Mesendoderm (in vitro differentiated cells): Measurements from ENCODE around the gene TFIP11.

Experiments used
- DNase-seq: peaks from one replicate; pipeline ENCODE4 v3.0.0; 2013
- H2AK5ac ChIP-seq: 2 replicates; pipeline ENCODE4 v1.6.1; 2013; ENCODE audit warnings: low read length, inconsistent platforms
- H2BK120ac ChIP-seq: 2 replicates; pipeline ENCODE4 v1.6.1; 2013; ENCODE audit warnings: low read depth, mild to moderate bottlenecking, low read length, moderate library complexity, mixed read lengths
- H2BK15ac ChIP-seq: replicated peaks from 2 replicates; pipeline ENCODE4 v1.6.1; 2013; ENCODE audit warnings: low read depth, mild to moderate bottlenecking, moderate library complexity
- H2BK5ac ChIP-seq: 2 replicates; pipeline ENCODE4 v1.6.1; 2013; ENCODE audit warnings: low read length, inconsistent platforms
- H3K18ac ChIP-seq: 2 replicates; pipeline ENCODE4 v1.6.1; 2013; ENCODE audit warnings: mild to moderate bottlenecking, low read length, mixed read lengths
- H3K23ac ChIP-seq: one replicate; pipeline ENCODE4 v1.6.1; 2013; ENCODE audit warnings: low read length
- H3K27ac ChIP-seq: 2 replicates; pipeline ENCODE4 v1.5.1; 2013; ENCODE audit warnings: low read depth, mild to moderate bottlenecking, inconsistent platforms, low read length, moderate library complexity
- H3K27me3 ChIP-seq: 2 replicates; pipeline ENCODE4 v1.6.1; 2013; ENCODE audit warnings: low read length, control low read depth, mild to moderate bottlenecking, inconsistent platforms; ENCODE audit not compliant: insufficient read depth, poor library complexity
- H3K36me3 ChIP-seq: 2 replicates; pipeline ENCODE4 v1.6.1; 2013; ENCODE audit warnings: low read length, inconsistent platforms; ENCODE audit not compliant: control insufficient read depth, insufficient read depth
- H3K4ac ChIP-seq: one replicate; pipeline ENCODE4 v1.6.1; 2013; ENCODE audit warnings: low read depth, mild to moderate bottlenecking, low read length, moderate library complexity
- H3K4me1 ChIP-seq: 2 replicates; pipeline ENCODE4 v1.6.1; 2013; ENCODE audit warnings: low read depth, low read length, inconsistent platforms; ENCODE audit not compliant: control insufficient read depth
- H3K4me2 ChIP-seq: 2 replicates; pipeline ENCODE4 v1.6.1; 2013; ENCODE audit warnings: low read length
- H3K4me3 ChIP-seq: 2 replicates; pipeline ENCODE4 v1.5.1; 2013; ENCODE audit warnings: mild to moderate bottlenecking, low read length
- H3K56ac ChIP-seq: one replicate; pipeline ENCODE4 v1.6.1; 2013; ENCODE audit warnings: low read length
- H3K79me1 ChIP-seq: 2 replicates; pipeline ENCODE4 v1.6.1; 2013; ENCODE audit warnings: low read length, inconsistent platforms
- H3K79me2 ChIP-seq: 2 replicates; pipeline ENCODE4 v1.6.1; 2013; ENCODE audit warnings: mild to moderate bottlenecking, low read length; ENCODE audit not compliant: control insufficient read depth, insufficient read depth
- H3K9ac ChIP-seq: 2 replicates; pipeline ENCODE4 v1.6.1; 2013; ENCODE audit warnings: low read length, inconsistent platforms
- H4K5ac ChIP-seq: one replicate; pipeline ENCODE4 v1.6.1; 2013; ENCODE audit warnings: low read length
- H4K8ac ChIP-seq: one replicate; pipeline ENCODE4 v1.6.1; 2013; ENCODE audit warnings: low read depth, mild to moderate bottlenecking, control low read depth, low read length, moderate library complexity
- WGBS: extraction: QIAGEN DNeasy Blood & Tissue Kit; methylation state at CpG from one replicate; pipeline ENCODE4 v1.1.7; 2013; ENCODE audit warnings: low lambda C conversion rate, missing lambda C conversion rate; ENCODE audit not compliant: insufficient coverage; ENCODE audit errors: extremely low coverage; 5-methylcytosine and 5-hydroxymethylcytosine counted together

The TFIP11 gene

GRCh38 chr22:26483439-26484359, 28.6 kb downstream of the TFIP11 start, which contains the start of the genes HPS4 and SRRD:
Gene HPS4 (minus strand): TSS chr22:26483783. CDS start chr22:26481762, 2,021 bp downstream.
Gene SRRD (plus strand): TSS chr22:26483877. CDS start chr22:26483891, 14 bp downstream.
- H3K27ac ChIP-seq, result peak within 1 kb of the TSS; percentile 97
- peak within 1 kb of the TSS; percentile 95 for H3K4me3 ChIP-seq
- peak within 1 kb of the TSS; percentile 67 for H3K4me2 ChIP-seq
- peak within 1 kb of the TSS; percentile 98 for H3K9ac ChIP-seq
- H3K56ac ChIP-seq, result peak within 1 kb of the TSS; percentile 96
- H3K36me3 ChIP-seq, result peaks cover 4% of the 10 kb centered on the region
- peak within 1 kb of the TSS; percentile 99 for H4K8ac ChIP-seq
- H3K79me1 ChIP-seq, result peaks cover 20% of the 10 kb centered on the region
- peak within 1 kb of the TSS; percentile 63 for H3K4ac ChIP-seq
- no peak within 1 kb of the TSS for H2AK5ac ChIP-seq
- H2BK120ac ChIP-seq, result no peak within 1 kb of the TSS
- peak within 1 kb of the TSS; percentile 16 for H3K23ac ChIP-seq
- peak within 1 kb of the TSS; percentile 77 for H3K18ac ChIP-seq
- peak; percentile 96 for DNase-seq
- no CpG with 5 or more reads among the region's 85 CpGs for WGBS
- H2BK15ac ChIP-seq, result no peak within 1 kb of the TSS
- H4K5ac ChIP-seq, result peak within 1 kb of the TSS; percentile 21
- peak within 1 kb of the TSS; percentile 62 for H2BK5ac ChIP-seq
- peaks cover 16% of the 10 kb centered on the region for H3K79me2 ChIP-seq
- peaks cover 4% of the 10 kb centered on the region for H3K4me1 ChIP-seq
- H3K27me3 ChIP-seq, result no peaks in the 10 kb centered on the region

- no CpG with 5 or more reads among the region's 7 CpGs for WGBS
- peak overlapping the region; percentile 62 for H2BK5ac ChIP-seq
- no peak overlapping the region for H2BK120ac ChIP-seq
- peak; percentile 31 for DNase-seq
- no peak overlapping the region for H4K5ac ChIP-seq
- no peak overlapping the region for H2AK5ac ChIP-seq
- H2BK15ac ChIP-seq, result no peak overlapping the region
- H3K27me3 ChIP-seq, result no peaks in the 10 kb centered on the region
- H3K18ac ChIP-seq, result peak overlapping the region; percentile 77
- peaks cover 16% of the 10 kb centered on the region for H3K79me2 ChIP-seq
- H3K56ac ChIP-seq, result peak overlapping the region; percentile 96
- H3K9ac ChIP-seq, result peak overlapping the region; percentile 98
- peaks cover 20% of the 10 kb centered on the region for H3K79me1 ChIP-seq
- peak overlapping the region; percentile 95 for H3K4me3 ChIP-seq
- H3K4me2 ChIP-seq, result peak overlapping the region; percentile 31
- peak overlapping the region; percentile 97 for H3K27ac ChIP-seq
- H3K36me3 ChIP-seq, result peaks cover 1% of the 10 kb centered on the region
- peak overlapping the region; percentile 63 for H3K4ac ChIP-seq
- no peak overlapping the region for H3K23ac ChIP-seq
- peaks cover 4% of the 10 kb centered on the region for H3K4me1 ChIP-seq
- peak overlapping the region; percentile 99 for H4K8ac ChIP-seq
Observed at GRCh38 chr22:26483043-26483438, 29.2 kb downstream of the TFIP11 start.

DNA sequence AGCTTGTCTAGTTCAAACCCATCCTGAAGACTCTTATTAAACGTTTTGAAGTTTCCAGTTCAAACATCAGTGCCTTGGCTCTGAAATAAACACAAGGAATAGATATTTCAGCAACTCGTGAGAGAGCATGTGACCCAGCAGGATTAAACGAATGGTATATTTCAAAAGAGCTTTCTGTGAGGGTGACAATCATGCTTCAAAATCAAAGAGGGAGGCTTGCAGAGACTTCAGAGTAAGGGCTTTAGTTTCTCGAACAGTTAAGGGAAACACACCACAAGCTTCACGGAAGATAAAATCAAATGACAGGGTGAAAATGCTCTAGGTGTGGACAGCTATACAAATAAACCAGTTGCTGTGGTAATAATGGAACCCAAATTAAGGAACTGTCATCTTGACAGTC, 30.1 kb downstream of the TFIP11 start:
- peaks cover 16% of the 10 kb centered on the region for H3K79me2 ChIP-seq
- H3K18ac ChIP-seq, result no peak overlapping the region
- DNase-seq, result no peak
- H3K56ac ChIP-seq, result no peak overlapping the region
- H2AK5ac ChIP-seq, result no peak overlapping the region
- H3K27me3 ChIP-seq, result no peaks in the 10 kb centered on the region
- H3K4me1 ChIP-seq, result peaks cover 4% of the 10 kb centered on the region
- H3K9ac ChIP-seq, result no peak overlapping the region
- no peak overlapping the region for H2BK5ac ChIP-seq
- no peak overlapping the region for H3K4me3 ChIP-seq
- no peak overlapping the region for H3K4me2 ChIP-seq
- no peak overlapping the region for H4K5ac ChIP-seq
- H3K27ac ChIP-seq, result no peak overlapping the region
- H3K23ac ChIP-seq, result no peak overlapping the region
- no peak overlapping the region for H2BK120ac ChIP-seq
- no peak overlapping the region for H3K4ac ChIP-seq
- peaks cover 20% of the 10 kb centered on the region for H3K79me1 ChIP-seq
- WGBS, result no CpG with 5 or more reads among the region's 5 CpGs
- H3K36me3 ChIP-seq, result no peaks in the 10 kb centered on the region
- H4K8ac ChIP-seq, result no peak overlapping the region
- no peak overlapping the region for H2BK15ac ChIP-seq

DNA sequence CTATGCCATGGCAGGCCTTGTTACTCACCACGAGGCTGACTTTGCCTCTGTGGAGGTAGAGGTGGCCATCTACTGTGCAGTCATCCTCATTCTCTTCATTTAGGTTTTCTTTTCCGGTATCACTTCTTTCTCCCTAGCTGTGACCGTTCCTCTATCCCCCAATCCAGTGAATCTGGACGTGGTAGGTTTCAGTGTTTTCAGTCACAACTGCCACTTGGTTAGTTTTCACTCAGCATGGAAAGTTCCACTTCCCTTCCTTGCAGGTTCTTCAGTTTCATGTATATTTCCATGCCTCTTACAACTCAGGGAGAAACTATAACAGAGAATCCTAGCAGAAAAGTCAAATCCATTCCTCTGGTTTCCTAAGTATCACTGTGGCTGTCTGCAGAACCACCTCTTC, 30.6 kb downstream of the TFIP11 start:
- Histone ChIP-seq H3K4me3 (no peak overlapping the region), H3K27ac (no peak overlapping the region), H4K8ac (no peak overlapping the region), H2BK15ac (no peak overlapping the region), H2BK120ac (no peak overlapping the region), H3K23ac (no peak overlapping the region), H2BK5ac (no peak overlapping the region), H3K36me3 (no peaks in the 10 kb centered on the region), H3K9ac (peak overlapping the region; percentile 41), H2AK5ac (no peak overlapping the region), H3K27me3 (no peaks in the 10 kb centered on the region), H3K79me2 (peaks cover 16% of the 10 kb centered on the region), H3K18ac (no peak overlapping the region), H3K79me1 (peaks cover 20% of the 10 kb centered on the region), H3K4me1 (peaks cover 4% of the 10 kb centered on the region), H3K56ac (peak overlapping the region; percentile 40), H3K4me2 (no peak overlapping the region), H3K4ac (no peak overlapping the region), H4K5ac (no peak overlapping the region)
- WGBS, result no CpG with 5 or more reads among the region's 4 CpGs
- DNase-seq, result no peak

DNA sequence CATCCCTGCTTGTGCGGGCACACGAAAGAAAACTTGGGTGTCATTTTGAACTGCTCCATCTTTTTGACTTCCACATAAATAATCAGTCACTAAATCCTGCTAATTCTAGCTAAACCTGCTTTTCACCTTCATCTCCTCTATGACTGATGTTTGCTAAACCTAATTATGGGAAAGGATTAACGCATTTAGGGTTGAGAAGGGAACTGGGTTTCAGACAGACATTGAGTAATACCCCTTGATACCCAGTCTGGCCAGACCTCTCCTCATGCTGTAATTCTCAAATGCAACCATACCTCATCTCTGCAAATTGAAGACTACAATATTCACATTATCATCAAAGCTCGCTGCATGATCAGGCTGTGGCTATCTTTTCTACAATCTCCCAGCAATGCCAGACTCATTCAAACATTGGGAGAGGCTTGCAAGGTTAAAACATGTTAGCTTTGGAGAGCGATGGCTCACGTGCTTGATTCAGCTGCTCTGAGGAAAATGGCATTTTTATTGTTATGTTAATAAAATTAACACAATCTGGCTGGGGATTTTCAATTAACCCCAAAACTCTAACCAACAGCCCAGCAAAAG, 31.1 kb downstream of the TFIP11 start:
- Histone ChIP-seq H2BK5ac (no peak overlapping the region), H4K5ac (no peak overlapping the region), H3K79me1 (peaks cover 20% of the 10 kb centered on the region), H2BK15ac (no peak overlapping the region), H3K4ac (no peak overlapping the region), H2BK120ac (no peak overlapping the region), H3K36me3 (no peaks in the 10 kb centered on the region), H3K27me3 (no peaks in the 10 kb centered on the region), H3K4me1 (peaks cover 4% of the 10 kb centered on the region), H3K56ac (no peak overlapping the region), H3K27ac (no peak overlapping the region), H3K9ac (peak overlapping the region; percentile 41), H4K8ac (no peak overlapping the region), H3K23ac (no peak overlapping the region), H2AK5ac (no peak overlapping the region), H3K4me3 (no peak overlapping the region), H3K18ac (no peak overlapping the region), H3K4me2 (no peak overlapping the region), H3K79me2 (peaks cover 16% of the 10 kb centered on the region)
- DNase-seq, result no peak
- WGBS, result no CpG with 5 or more reads among the region's 6 CpGs
